ENCODE measurements around the gene BSND. TPM values are rescaled to one million over a fixed set of nuclear protein-coding genes. Genes with fewer than 3 reads are reported as not detected.

BSND gene
- total RNA-seq, 4 donors from 2014 or later = not detected

DNA sequence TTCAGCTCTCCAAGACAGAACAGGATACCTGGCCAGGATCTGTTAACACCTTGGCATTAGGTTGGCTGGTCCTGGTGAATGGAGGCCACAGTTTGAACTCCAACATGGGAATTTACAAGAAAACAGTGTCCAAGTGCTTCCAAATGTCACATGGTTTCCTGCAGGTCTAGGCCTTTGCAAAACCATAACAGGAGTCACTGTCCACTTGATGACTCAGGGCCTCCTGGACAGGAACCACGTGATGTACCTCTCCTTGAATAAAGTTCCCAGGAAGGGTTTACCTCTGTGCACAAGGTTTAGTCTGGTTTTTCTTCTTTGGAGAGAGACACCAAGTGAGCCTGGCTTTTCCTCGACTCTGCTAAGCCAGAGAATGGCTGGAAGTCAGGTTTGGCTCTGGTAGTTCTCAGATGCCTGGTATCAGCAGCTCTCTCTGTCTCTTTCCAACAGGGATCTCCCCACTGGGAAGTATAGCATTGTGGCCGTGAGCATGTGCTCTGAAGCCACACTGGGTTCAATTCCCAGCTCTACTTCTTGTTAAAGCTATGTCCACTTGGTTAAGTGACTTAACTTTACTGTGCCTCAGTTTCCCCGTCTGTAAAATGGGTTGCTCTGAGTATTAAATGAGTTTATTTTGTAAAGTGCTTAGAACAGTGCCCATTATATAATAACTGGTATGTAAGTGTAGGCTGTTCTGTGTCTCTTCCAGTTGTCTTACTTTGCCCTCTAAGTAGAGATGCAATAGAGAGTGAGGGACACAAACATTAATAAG lies 45.6 kb upstream of the BSND start:
- 87 to 88% methylated on average over 3 to 4 of the region's 4 CpGs for whole genome bisulfite sequencing, 2 donors (ENCODE audit: low coverage in 1 of 2)
- H3K27ac ChIP-seq = no peak overlapping the region
- H3K27me3 ChIP-seq = no peaks in the 10 kb centered on the region
- ATAC-seq = no peak
- H3K4me1 ChIP-seq = peaks cover 0 to 15% (median 9%) of the 10 kb centered on the region in 3 donors
- TF ChIP-seq POLR2AphosphoS5 (IDR thresholded peaks at IDR 0.05) (no peak), POLR2A (IDR thresholded peaks at IDR 0.05) (no peak), EP300 (IDR thresholded peaks at IDR 0.05) (no peak)
- TF ChIP-seq, protein P1, sequence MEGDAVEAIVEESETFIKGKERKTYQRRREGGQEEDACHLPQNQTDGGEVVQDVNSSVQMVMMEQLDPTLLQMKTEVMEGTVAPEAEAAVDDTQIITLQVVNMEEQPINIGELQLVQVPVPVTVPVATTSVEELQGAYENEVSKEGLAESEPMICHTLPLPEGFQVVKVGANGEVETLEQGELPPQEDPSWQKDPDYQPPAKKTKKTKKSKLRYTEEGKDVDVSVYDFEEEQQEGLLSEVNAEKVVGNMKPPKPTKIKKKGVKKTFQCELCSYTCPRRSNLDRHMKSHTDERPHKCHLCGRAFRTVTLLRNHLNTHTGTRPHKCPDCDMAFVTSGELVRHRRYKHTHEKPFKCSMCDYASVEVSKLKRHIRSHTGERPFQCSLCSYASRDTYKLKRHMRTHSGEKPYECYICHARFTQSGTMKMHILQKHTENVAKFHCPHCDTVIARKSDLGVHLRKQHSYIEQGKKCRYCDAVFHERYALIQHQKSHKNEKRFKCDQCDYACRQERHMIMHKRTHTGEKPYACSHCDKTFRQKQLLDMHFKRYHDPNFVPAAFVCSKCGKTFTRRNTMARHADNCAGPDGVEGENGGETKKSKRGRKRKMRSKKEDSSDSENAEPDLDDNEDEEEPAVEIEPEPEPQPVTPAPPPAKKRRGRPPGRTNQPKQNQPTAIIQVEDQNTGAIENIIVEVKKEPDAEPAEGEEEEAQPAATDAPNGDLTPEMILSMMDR (IDR thresholded peaks at IDR 0.05) = no peak
- peaks cover 0 to 7% (median 0%) of the 10 kb centered on the region in 3 donors for H3K9me3 ChIP-seq
- H3K4me3 ChIP-seq = no peak overlapping the region
- H3K36me3 ChIP-seq = no peaks in the 10 kb centered on the region

DNA sequence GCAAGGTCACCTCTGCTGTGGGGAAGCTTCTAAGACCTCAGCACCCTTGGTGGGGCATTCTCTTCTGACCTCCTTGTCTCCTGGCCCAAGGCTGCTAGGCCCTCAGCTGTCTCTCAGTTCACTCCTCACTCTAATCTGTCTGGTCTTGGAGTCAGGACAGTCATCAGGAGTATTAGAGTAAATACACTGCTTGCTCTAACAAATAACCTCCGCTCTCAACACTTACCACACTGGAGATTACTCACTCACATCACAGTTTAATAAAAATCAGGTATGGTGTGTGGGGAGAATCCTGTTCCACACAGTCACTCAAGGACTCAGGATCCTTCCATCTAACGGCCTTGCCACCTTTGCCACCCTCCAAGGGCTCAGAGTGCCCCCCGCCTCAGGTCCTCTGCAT lies 44.9 kb upstream of the BSND start:
- WGBS, 2 donors (ENCODE audit: low coverage in 1 of 2) = 44% methylated on average over 2 of the region's 3 CpGs; no CpG with 5 or more reads in 1 of the 2 donors
- no peak for ATAC-seq
- Histone ChIP-seq H3K4me3 (no peak overlapping the region), H3K4me1 (peaks cover 0 to 15% (median 9%) of the 10 kb centered on the region in 3 donors), H3K27me3 (no peaks in the 10 kb centered on the region), H3K9me3 (peaks cover 0 to 7% (median 0%) of the 10 kb centered on the region in 3 donors), H3K27ac (no peak overlapping the region), H3K36me3 (no peaks in the 10 kb centered on the region)
- TF ChIP-seq EP300 (IDR thresholded peaks at IDR 0.05) = no peak
- TF ChIP-seq, protein P1 (IDR thresholded peaks at IDR 0.05) = no peak
- no peak for TF ChIP-seq POLR2AphosphoS5 (IDR thresholded peaks at IDR 0.05)
- no peak for TF ChIP-seq POLR2A (IDR thresholded peaks at IDR 0.05)

DNA sequence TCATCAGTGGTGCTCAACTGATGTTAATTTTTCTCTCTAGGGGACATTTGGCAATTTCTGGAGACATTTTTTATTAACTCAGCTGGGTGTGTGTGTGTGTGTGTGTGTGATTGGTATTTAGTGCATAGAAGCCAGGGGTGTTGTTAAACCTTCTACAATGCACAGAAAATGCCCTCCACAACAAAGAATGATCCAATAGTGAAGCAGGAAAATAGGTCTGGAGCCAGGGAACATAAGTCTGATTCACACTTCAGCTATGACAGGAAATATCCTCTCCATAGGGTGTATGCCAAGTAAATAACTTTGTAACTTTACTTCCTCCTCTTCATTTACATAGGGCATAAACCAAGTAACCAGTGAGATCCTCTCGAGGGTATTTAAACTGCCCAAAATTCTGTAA lies 43.4 kb upstream of the BSND start:
- Histone ChIP-seq H3K4me1 (peaks cover 0 to 10% (median 7%) of the 10 kb centered on the region in 3 donors), H3K9me3 (peaks cover 0 to 7% (median 0%) of the 10 kb centered on the region in 3 donors), H3K36me3 (no peaks in the 10 kb centered on the region), H3K27me3 (no peaks in the 10 kb centered on the region), H3K27ac (peak overlapping the region in 1 of 4 donors; percentile 23), H3K4me3 (no peak overlapping the region)
- 80 to 100% methylated on average over 1 of the region's 1 CpG for WGBS, 2 donors (ENCODE audit: low coverage in 1 of 2)
- TF ChIP-seq EP300 (IDR thresholded peaks at IDR 0.05) = no peak
- TF ChIP-seq POLR2A (IDR thresholded peaks at IDR 0.05) = no peak
- no peak for TF ChIP-seq POLR2AphosphoS5 (IDR thresholded peaks at IDR 0.05)
- TF ChIP-seq, protein P1 (IDR thresholded peaks at IDR 0.05) = no peak
- no peak for ATAC-seq

DNA sequence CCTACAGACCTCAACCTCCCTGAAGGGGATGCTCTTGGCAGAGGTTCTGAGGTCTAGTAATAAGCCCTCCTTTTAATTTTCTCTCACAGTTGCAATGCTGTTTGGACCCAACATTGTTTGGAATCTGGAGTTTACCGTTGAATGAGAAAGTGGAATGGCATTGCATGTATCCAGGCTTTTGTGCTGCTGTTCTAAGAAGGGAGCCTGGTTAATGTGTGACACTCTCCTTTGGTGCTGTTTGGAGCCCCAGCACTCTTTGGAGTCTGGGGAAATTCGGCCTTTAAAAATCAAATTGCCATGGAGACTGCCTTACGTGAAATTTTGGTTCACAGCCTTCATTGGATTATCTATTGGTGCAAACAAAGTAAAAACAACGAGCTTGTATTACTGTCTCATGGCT lies 42.0 kb upstream of the BSND start:
- WGBS, 2 donors (ENCODE audit: low coverage in 1 of 2) = 90 to 97% methylated on average over 3 to 4 of the region's 4 CpGs

More for the DNA sequence above, 42.0 kb upstream of the BSND start:
- TF ChIP-seq, protein P1 (IDR thresholded peaks at IDR 0.05) = no peak
- TF ChIP-seq POLR2AphosphoS5 (IDR thresholded peaks at IDR 0.05) (no peak), EP300 (IDR thresholded peaks at IDR 0.05) (no peak), POLR2A (IDR thresholded peaks at IDR 0.05) (no peak)
- H3K27me3 ChIP-seq = no peaks in the 10 kb centered on the region
- no peaks in the 10 kb centered on the region for H3K4me1 ChIP-seq
- no peak overlapping the region for H3K27ac ChIP-seq
- no peaks in the 10 kb centered on the region for H3K36me3 ChIP-seq
- H3K4me3 ChIP-seq = no peak overlapping the region
- no peak for ATAC-seq
- peaks cover 0 to 7% (median 0%) of the 10 kb centered on the region in 3 donors for H3K9me3 ChIP-seq
